Smooth muscle cell (in vitro differentiated cells): ENCODE results near the gene TPRG1L. TPM values are rescaled to one million over a fixed set of nuclear protein-coding genes. Genes with fewer than 3 reads are reported as not detected.

Experiments
- DNase-seq: peaks from one replicate; lab custom pipeline; 2025; ENCODE audit not compliant: unreplicated experiment; lab: John Stamatoyannopoulos, UW
- H2AFZ ChIP-seq: fragments of 200-600 bp; sonication (generic); 2 replicates; pipeline ENCODE4 v1.6.0; 2016; ENCODE audit warnings: antibody characterized with exemption, low read depth, mild to moderate bottlenecking
- H3F3A ChIP-seq: fragments of 200-600 bp; sonication (generic); 2 replicates; pipeline ENCODE4 v1.6.0; 2017; ENCODE audit warnings: antibody characterized with exemption, low read depth
- H3K27ac ChIP-seq: fragments of 200-600 bp; sonication (generic); 2 replicates; pipeline ENCODE4 v1.5.1; 2016; ENCODE audit warnings: low read depth, mild to moderate bottlenecking
- H3K27me3 ChIP-seq: fragments of 200-600 bp; sonication (generic); 2 replicates; pipeline ENCODE4 v1.6.1; 2016; ENCODE audit warnings: low read depth, mild to moderate bottlenecking
- H3K36me3 ChIP-seq: fragments of 200-600 bp; sonication (generic); 2 replicates; pipeline ENCODE4 v1.5.1; 2016; ENCODE audit warnings: low read depth
- H3K4me1 ChIP-seq: fragments of 200-600 bp; sonication (generic); 2 replicates; pipeline ENCODE4 v1.5.1; 2016; ENCODE audit warnings: low read depth
- H3K4me2 ChIP-seq: fragments of 200-600 bp; sonication (generic); 2 replicates; pipeline ENCODE4 v1.6.0; 2016; ENCODE audit warnings: mild to moderate bottlenecking
- H3K4me3 ChIP-seq: fragments of 200-600 bp; sonication (generic); 2 replicates; pipeline ENCODE4 v1.5.1; 2016; ENCODE audit warnings: mild to moderate bottlenecking
- H3K79me2 ChIP-seq: fragments of 200-600 bp; sonication (generic); 2 replicates; pipeline ENCODE4 v1.6.0; 2016; ENCODE audit warnings: low read depth, mild to moderate bottlenecking
- H3K9ac ChIP-seq: fragments of 200-600 bp; sonication (generic); 2 replicates; pipeline ENCODE4 v1.6.0; 2016; ENCODE audit warnings: low read depth
- H3K9me3 ChIP-seq: fragments of 200-600 bp; sonication (generic); replicated peaks from 2 replicates; pipeline ENCODE4 v1.5.1; 2016; ENCODE audit warnings: low read depth
- H4K20me1 ChIP-seq: fragments of 200-600 bp; sonication (generic); 2 replicates; pipeline ENCODE4 v1.6.0; 2016; ENCODE audit warnings: low read depth
- WGBS: methylation state at CpG from one replicate; pipeline ENCODE4 v1.1.7; 2016; ENCODE audit warnings: low lambda C conversion rate; 5-methylcytosine and 5-hydroxymethylcytosine counted together
- polyA plus RNA-seq: library from polyadenylated mRNA; unstranded; fragments of >200 nt; fragmentation: Nextera tagmentation; extraction: Ambion mirVana; gene quantifications from 2 replicates; pipeline ENCODE4 v1.2.1, GENCODE V29; 2016
- total RNA-seq: library from RNA; depleted of rRNA; stranded (reverse); fragments of >200 nt; gene quantifications from 2 replicates; pipeline ENCODE4 v1.2.3, GENCODE V29; 2014
- TF ChIP-seq, protein P1 (sequence below): fragments of 200-600 bp; sonication (generic); IDR thresholded peaks from 2 replicates; pipeline ENCODE4 v1.5.1; 2017; ENCODE audit warnings: borderline replicate concordance, mild to moderate bottlenecking, antibody characterized with exemption; ENCODE audit not compliant: insufficient read depth, poor library complexity, severe bottlenecking

The TPRG1L gene
- total and polyA plus RNA-seq, 2 experiments from 2014 or later: 20.7 to 35.0 TPM

DNA sequence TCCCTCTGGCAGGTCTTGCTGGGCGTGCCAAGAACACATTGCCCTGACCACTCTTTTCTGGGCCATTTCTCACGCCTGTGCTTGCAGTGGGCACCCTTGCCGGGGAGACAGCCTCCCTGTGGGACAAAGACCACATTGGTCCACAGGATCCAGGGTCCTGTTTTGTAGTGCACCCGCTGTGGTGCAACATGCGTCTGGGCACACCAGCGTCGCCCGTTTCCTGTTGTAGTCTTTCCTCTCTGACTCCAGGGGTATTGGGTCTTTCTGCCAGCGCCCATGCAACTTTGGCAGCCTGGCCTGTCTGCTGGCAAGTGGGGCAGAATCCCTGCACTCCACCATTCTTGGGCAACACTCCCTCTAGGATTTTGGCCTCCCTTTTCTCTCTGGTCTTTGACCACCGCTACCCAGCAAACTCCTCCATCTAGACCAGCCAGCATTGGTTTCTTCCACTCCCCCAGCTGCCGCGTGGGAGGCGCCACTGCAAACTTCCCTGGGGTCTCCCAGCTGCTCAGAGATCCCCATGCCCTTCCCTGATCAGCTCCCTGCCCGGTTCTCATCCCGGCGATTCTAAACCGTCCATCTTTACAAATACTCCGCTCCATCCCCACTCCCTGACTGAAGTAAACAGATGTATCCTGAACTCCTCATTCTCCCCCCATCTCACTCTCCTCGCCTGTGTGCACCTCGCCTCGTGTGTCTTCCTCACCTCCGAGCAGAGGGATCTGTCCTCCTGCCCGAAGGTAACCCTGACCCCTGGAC is 1.2 kb upstream of the TPRG1L start:
- Histone ChIP-seq H3K9ac (peak overlapping the region; percentile 83), H3K36me3 (no peaks in the 10 kb centered on the region), H3K27me3 (no peaks in the 10 kb centered on the region), H4K20me1 (no peaks in the 10 kb centered on the region), H3K27ac (peak overlapping the region; percentile 60), H3K4me3 (peak overlapping the region; percentile 83), H3F3A (no peaks in the 10 kb centered on the region), H3K79me2 (no peaks in the 10 kb centered on the region), H2AFZ (peak overlapping the region; percentile 93), H3K4me2 (peak overlapping the region; percentile 98), H3K9me3 (no peaks in the 10 kb centered on the region), H3K4me1 (peaks cover 7% of the 10 kb centered on the region)
- TF ChIP-seq, protein P1, sequence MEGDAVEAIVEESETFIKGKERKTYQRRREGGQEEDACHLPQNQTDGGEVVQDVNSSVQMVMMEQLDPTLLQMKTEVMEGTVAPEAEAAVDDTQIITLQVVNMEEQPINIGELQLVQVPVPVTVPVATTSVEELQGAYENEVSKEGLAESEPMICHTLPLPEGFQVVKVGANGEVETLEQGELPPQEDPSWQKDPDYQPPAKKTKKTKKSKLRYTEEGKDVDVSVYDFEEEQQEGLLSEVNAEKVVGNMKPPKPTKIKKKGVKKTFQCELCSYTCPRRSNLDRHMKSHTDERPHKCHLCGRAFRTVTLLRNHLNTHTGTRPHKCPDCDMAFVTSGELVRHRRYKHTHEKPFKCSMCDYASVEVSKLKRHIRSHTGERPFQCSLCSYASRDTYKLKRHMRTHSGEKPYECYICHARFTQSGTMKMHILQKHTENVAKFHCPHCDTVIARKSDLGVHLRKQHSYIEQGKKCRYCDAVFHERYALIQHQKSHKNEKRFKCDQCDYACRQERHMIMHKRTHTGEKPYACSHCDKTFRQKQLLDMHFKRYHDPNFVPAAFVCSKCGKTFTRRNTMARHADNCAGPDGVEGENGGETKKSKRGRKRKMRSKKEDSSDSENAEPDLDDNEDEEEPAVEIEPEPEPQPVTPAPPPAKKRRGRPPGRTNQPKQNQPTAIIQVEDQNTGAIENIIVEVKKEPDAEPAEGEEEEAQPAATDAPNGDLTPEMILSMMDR: no peak
- WGBS: 38% methylated on average over 23 of the region's 23 CpGs
- no peak for DNase-seq

GRCh38 chr1:3625151-3625907 is 514 bp downstream of the TPRG1L start:
- H3F3A ChIP-seq: no peaks in the 10 kb centered on the region
- TF ChIP-seq, protein P1: no peak
- H3K4me3 ChIP-seq: peak overlapping the region; percentile 83
- no peaks in the 10 kb centered on the region for H3K36me3 ChIP-seq
- no peaks in the 10 kb centered on the region for H4K20me1 ChIP-seq
- H3K9me3 ChIP-seq: no peaks in the 10 kb centered on the region
- DNase-seq: no peak
- no peaks in the 10 kb centered on the region for H3K79me2 ChIP-seq
- 6% methylated on average over 29 of the region's 71 CpGs for WGBS
- H2AFZ ChIP-seq: peak overlapping the region; percentile 38
- H3K27me3 ChIP-seq: no peaks in the 10 kb centered on the region
- peak overlapping the region; percentile 87 for H3K4me2 ChIP-seq
- H3K27ac ChIP-seq: no peak overlapping the region
- H3K9ac ChIP-seq: peak overlapping the region; percentile 26
- H3K4me1 ChIP-seq: peaks cover 7% of the 10 kb centered on the region

- no peaks in the 10 kb centered on the region for H4K20me1 ChIP-seq
- DNase-seq: no peak
- H3K4me3 ChIP-seq: peak overlapping the region; percentile 83
These were observed 1.2 kb downstream of the TPRG1L start for GRCh38 chr1:3626025-3626424.

More at GRCh38 chr1:3626025-3626424, 1.2 kb downstream of the TPRG1L start:
- Histone ChIP-seq H3F3A (no peaks in the 10 kb centered on the region), H3K4me1 (peaks cover 7% of the 10 kb centered on the region), H3K79me2 (no peaks in the 10 kb centered on the region), H2AFZ (no peak overlapping the region), H3K36me3 (no peaks in the 10 kb centered on the region), H3K4me2 (peak overlapping the region; percentile 87), H3K27ac (no peak overlapping the region), H3K9ac (no peak overlapping the region), H3K27me3 (no peaks in the 10 kb centered on the region), H3K9me3 (no peaks in the 10 kb centered on the region)
- WGBS: 92% methylated on average over 4 of the region's 4 CpGs
- TF ChIP-seq, protein P1: no peak
